Sciatic nerve (tissue), 2 donors: Measurements from ENCODE around the gene METTL4. TPM values are rescaled to one million over a fixed set of nuclear protein-coding genes. Genes with fewer than 3 reads are reported as not detected.
A peak's percentile ranks its signal among the peaks of the same experiment; 100 is the strongest.
"Not testable (repeated sequence)": the region's sequence is repeated elsewhere in the genome, so short reads cannot be mapped to it uniquely, and the experiment has no call there.

Experiments
- ATAC-seq: fragments of 200-7000 bp; cut with Tn5 transposase; one replicate; pipeline ENCODE4 v1.9.1; 2020; ENCODE audit warnings: mild to moderate bottlenecking, moderate library complexity
- DNase-seq: peaks from one replicate; pipeline ENCODE4 v3.0.0-alpha.2; 2020; ENCODE audit warnings: low spot score
- intact Hi-C: fragments of 100-400 bp; cut with DNase I; formaldehyde crosslinking; loops from one replicate; pipeline ENCODE4 v1.14.2; 2022
- total RNA-seq: library from RNA; stranded (reverse); fragmentation: NEBNext Ultra II Directional; extraction: Animal tissue kit (Norgen Biotek cat#: 25700); gene quantifications from one replicate; pipeline ENCODE4 v1.2.1, GENCODE V29; 2021
- donor health status: DM: no; HTN: no; CAD: no.
- donor health status: DM: no; HTN: no; CAD: no.

METTL4 gene
- total RNA-seq, 1 donor from 2014 or later, result 12.4 TPM

- ATAC-seq (no peak), DNase-seq (no peak)
- intact Hi-C loops, result loop anchor here (5.0 kb wide), 1 partner anchor 88 kb away; the partner anchor contains the start of gene SMCHD1
Observed at GRCh38 chr18:2569338-2570207, 1.7 kb downstream of the METTL4 start.

- intact Hi-C loops, result no loop called here
- DNase-seq, result no peak
- ATAC-seq, result no peak
Observed at GRCh38 chr18:2568605-2569004, 2.7 kb downstream of the METTL4 start.

GRCh38 chr18:2568129-2568528, 3.2 kb downstream of the METTL4 start:
- intact Hi-C loops, result no loop called here
- no peak for DNase-seq
- no peak for ATAC-seq

GRCh38 chr18:2564373-2564772, 6.9 kb downstream of the METTL4 start:
- intact Hi-C loops, result no loop called here
- no peak for ATAC-seq

GRCh38 chr18:2559249-2559648, 12.1 kb downstream of the METTL4 start:
- DNase-seq, result no peak
- intact Hi-C loops, result no loop called here
- no peak for ATAC-seq

More at GRCh38 chr18:2564373-2564772, 6.9 kb downstream of the METTL4 start:
- DNase-seq, result no peak

- intact Hi-C loops, result no loop called here
- no peak for ATAC-seq
- no peak for DNase-seq
Observed at GRCh38 chr18:2557536-2557935, 13.8 kb downstream of the METTL4 start.

- no peak for DNase-seq
- ATAC-seq, result no peak
- intact Hi-C loops, result no loop called here
Observed at GRCh38 chr18:2555895-2556294, 15.4 kb downstream of the METTL4 start.

- DNase-seq (no peak), ATAC-seq (no peak)
- intact Hi-C loops, result no loop called here
Observed at GRCh38 chr18:2554696-2555095, 16.6 kb downstream of the METTL4 start.

- ATAC-seq (no peak), DNase-seq (no peak)
Observed at GRCh38 chr18:2551425-2551824, 19.9 kb downstream of the METTL4 start.

GRCh38 chr18:2549462-2549861, 21.8 kb downstream of the METTL4 start:
- intact Hi-C loops, result no loop called here
- ATAC-seq, result no peak
- DNase-seq, result no peak

More at GRCh38 chr18:2551425-2551824, 19.9 kb downstream of the METTL4 start:
- intact Hi-C loops, result no loop called here

- ATAC-seq, result peak; percentile 76
Observed at GRCh38 chr18:2547477-2548087, 23.7 kb downstream of the METTL4 start.

GRCh38 chr18:2545155-2545554, 26.1 kb downstream of the METTL4 start:
- no peak for DNase-seq
- intact Hi-C loops, result no loop called here
- no peak for ATAC-seq

More at GRCh38 chr18:2547477-2548087, 23.7 kb downstream of the METTL4 start:
- intact Hi-C loops, result loop anchor here (1.0 kb wide), 1 partner anchor 25 kb away; no protein-coding TSS in a partner anchor
- no peak for DNase-seq

- not testable (repeated sequence) for ATAC-seq
Observed at GRCh38 chr18:2541925-2542563, 29.3 kb downstream of the METTL4 start.

GRCh38 chr18:2540575-2540974, 30.7 kb downstream of the METTL4 start:
- DNase-seq (no peak), ATAC-seq (no peak)
- intact Hi-C loops, result no loop called here

More at GRCh38 chr18:2541925-2542563, 29.3 kb downstream of the METTL4 start:
- intact Hi-C loops, DNase-seq: not testable (repeated sequence)

GRCh38 chr18:2538844-2539243, 32.5 kb downstream of the METTL4 start:
- ATAC-seq, result peak; percentile 54
- intact Hi-C loops, result no loop called here
- DNase-seq, result no peak

GRCh38 chr18:2538236-2538635, 33.1 kb downstream of the METTL4 start:
- ATAC-seq (peak; percentile 77), DNase-seq (no peak)
- intact Hi-C loops, result no loop called here

GRCh38 chr18:2537296-2537695, 34.0 kb downstream of the METTL4 start:
- no peak for ATAC-seq
- intact Hi-C loops, result no loop called here
- DNase-seq, result no peak

GRCh38 chr18:2536493-2536892, 34.8 kb downstream of the METTL4 start:
- no peak for DNase-seq
- peak; percentile 84 for ATAC-seq
- intact Hi-C loops, result no loop called here

GRCh38 chr18:2536063-2536462, 35.2 kb downstream of the METTL4 start:
- DNase-seq (no peak), ATAC-seq (no peak)
- intact Hi-C loops, result no loop called here
